ENCODE measurements around the gene IKZF3.

- TF ChIP-seq CTCF (IDR thresholded peaks at IDR 0.05) (no peak), POLR2A (IDR thresholded peaks at IDR 0.05) (no peak)
Measured at GRCh38 chr17:39729280-39729851, 134.7 kb downstream of the IKZF3 start.

Measured in right lobe of liver (tissue), 4 donors.